HEK293 (cell line): ENCODE results near the gene PLEKHA8.

Experiments used
- CTCF ChIA-PET: fragments of 350-600 bp; formaldehyde crosslinking; extraction: SDS; loops from one replicate; lab custom pipeline; 2021; ENCODE audit warnings: antibody characterized with exemption; lab: Yijun Ruan, JAX
- POLR2A ChIA-PET: fragments of 300-600 bp; formaldehyde crosslinking; extraction: SDS; loops from one replicate; lab custom pipeline; 2020; ENCODE audit warnings: antibody characterized with exemption, inconsistent platforms; lab: Yijun Ruan, JAX
- H3K27ac ChIP-seq: fragments of 200-500 bp; sonication (Bioruptor generic); 2 replicates; pipeline ENCODE4 v1.5.1; 2014; ENCODE audit warnings: low read depth, low read length, control low read depth, inconsistent platforms; ENCODE audit errors: extremely low read depth
- H3K36me3 ChIP-seq, 2 experiments: fragments of 200-500 bp in 1 of 2; sonication (Bioruptor generic) in 1 of 2; 1 replicate in 1 of 2; 2 replicates in 1 of 2; pipeline ENCODE4 v1.5.1; 2014 to 2017; ENCODE audit warnings: inconsistent platforms in 2 of 2, low read length in 2 of 2; ENCODE audit not compliant: control insufficient read depth in 2 of 2, insufficient read depth in 1 of 2
- H3K4me1 ChIP-seq: fragments of 200-500 bp; sonication (Bioruptor generic); 2 replicates; pipeline ENCODE4 v1.5.1; 2014; ENCODE audit warnings: mild to moderate bottlenecking, low read length, inconsistent platforms; ENCODE audit not compliant: control insufficient read depth, insufficient read depth
- H3K4me3 ChIP-seq: 2 replicates; pipeline ENCODE4 v1.5.1; 2011; ENCODE audit warnings: low read depth, mild to moderate bottlenecking, control low read depth, low read length, moderate library complexity
- H3K9me3 ChIP-seq: fragments of 200-500 bp; sonication (Bioruptor generic); 2 replicates; pipeline ENCODE4 v1.5.1; 2014; ENCODE audit warnings: low read depth, low read length, inconsistent platforms; ENCODE audit not compliant: control insufficient read depth, insufficient read depth
- GFI1B ChIP-seq: fragments of 450-650 bp; formaldehyde crosslinking; IDR thresholded peaks from 2 replicates; pipeline ENCODE4 v1.5.1; 2016; ENCODE audit warnings: missing biosample characterization, missing genetic modification characterization
- KLF16 ChIP-seq: fragments of 450-650 bp; formaldehyde crosslinking; IDR thresholded peaks from 2 replicates; pipeline ENCODE4 v1.5.1; 2017; ENCODE audit warnings: missing biosample characterization, missing genetic modification characterization
- PRDM1 ChIP-seq: fragments of 450-650 bp; formaldehyde crosslinking; IDR thresholded peaks from 2 replicates; pipeline ENCODE4; 2016; ENCODE audit warnings: missing biosample characterization, missing genetic modification characterization
- SETDB1 ChIP-seq: IDR thresholded peaks from one replicate; pipeline ENCODE4 v1.6.1; 2017; ENCODE audit warnings: mild to moderate bottlenecking, low read length, moderate library complexity, mixed read lengths; ENCODE audit not compliant: insufficient read length
- SP3 ChIP-seq: fragments of 450-650 bp; formaldehyde crosslinking; IDR thresholded peaks from 2 replicates; pipeline ENCODE4 v1.5.1; 2016; ENCODE audit warnings: missing biosample characterization, missing genetic modification characterization
- YY2 ChIP-seq: fragments of 450-650 bp; formaldehyde crosslinking; IDR thresholded peaks from 2 replicates; pipeline ENCODE4 v1.5.1; 2016; ENCODE audit warnings: missing biosample characterization, missing genetic modification characterization
- ZBTB44 ChIP-seq: fragments of 450-650 bp; IDR thresholded peaks from 2 replicates; pipeline ENCODE4 v1.5.1; 2018; ENCODE audit warnings: missing biosample characterization, mild to moderate bottlenecking, missing genetic modification characterization
- ZEB2 ChIP-seq: fragments of 450-650 bp; formaldehyde crosslinking; IDR thresholded peaks from 2 replicates; pipeline ENCODE4 v1.5.1; 2016; ENCODE audit warnings: missing biosample characterization, missing genetic modification characterization
- ZFP3 ChIP-seq: fragments of 450-650 bp; formaldehyde crosslinking; IDR thresholded peaks from 2 replicates; pipeline ENCODE4 v1.5.1; 2016; ENCODE audit warnings: low read depth, missing biosample characterization, missing genetic modification characterization
- ZIC2 ChIP-seq: fragments of 450-650 bp; formaldehyde crosslinking; IDR thresholded peaks from 2 replicates; pipeline ENCODE4 v1.5.1; 2016; ENCODE audit warnings: missing biosample characterization, missing genetic modification characterization
- ZNF335 ChIP-seq: fragments of 450-650 bp; formaldehyde crosslinking; conservative IDR thresholded peaks from 2 replicates; pipeline ENCODE4 v1.5.1; 2016; ENCODE audit warnings: missing biosample characterization, missing genetic modification characterization
- ZNF449 ChIP-seq: fragments of 450-650 bp; formaldehyde crosslinking; IDR thresholded peaks from 2 replicates; pipeline ENCODE4 v1.5.1; 2017; ENCODE audit warnings: missing biosample characterization, mild to moderate bottlenecking, missing genetic modification characterization, moderate library complexity
- ZNF549 ChIP-seq: fragments of 450-650 bp; IDR thresholded peaks from 2 replicates; pipeline ENCODE4 v1.5.1; 2018; ENCODE audit warnings: missing biosample characterization, missing genetic modification characterization, mild to moderate bottlenecking, inconsistent platforms, moderate library complexity
- ZNF558 ChIP-seq: fragments of 450-650 bp; formaldehyde crosslinking; IDR thresholded peaks from 2 replicates; pipeline ENCODE4 v1.5.1; 2016; ENCODE audit warnings: missing biosample characterization, missing genetic modification characterization
- ZNF580 ChIP-seq: fragments of 450-650 bp; formaldehyde crosslinking; IDR thresholded peaks from 2 replicates; pipeline ENCODE4 v1.5.1; 2016; ENCODE audit warnings: missing biosample characterization, missing genetic modification characterization
- ZNF777 ChIP-seq: fragments of 450-650 bp; formaldehyde crosslinking; IDR thresholded peaks from 2 replicates; pipeline ENCODE4 v1.5.1; 2017; ENCODE audit warnings: missing biosample characterization, missing genetic modification characterization, borderline replicate concordance
- ZSCAN16 ChIP-seq: fragments of 450-650 bp; formaldehyde crosslinking; IDR thresholded peaks from 2 replicates; pipeline ENCODE4 v1.5.1; 2016; ENCODE audit warnings: missing biosample characterization, missing genetic modification characterization
- TF ChIP-seq, protein P1 (sequence below): fragments of 450-650 bp; formaldehyde crosslinking; IDR thresholded peaks from 2 replicates; pipeline ENCODE4 v1.5.1; 2016; ENCODE audit warnings: missing biosample characterization, missing genetic modification characterization
- TF ChIP-seq, protein P2 (sequence below): fragments of 450-650 bp; formaldehyde crosslinking; IDR thresholded peaks from 2 replicates; pipeline ENCODE4 v1.5.1; 2016; ENCODE audit warnings: missing biosample characterization, missing genetic modification characterization, borderline replicate concordance

Gene PLEKHA8

DNA sequence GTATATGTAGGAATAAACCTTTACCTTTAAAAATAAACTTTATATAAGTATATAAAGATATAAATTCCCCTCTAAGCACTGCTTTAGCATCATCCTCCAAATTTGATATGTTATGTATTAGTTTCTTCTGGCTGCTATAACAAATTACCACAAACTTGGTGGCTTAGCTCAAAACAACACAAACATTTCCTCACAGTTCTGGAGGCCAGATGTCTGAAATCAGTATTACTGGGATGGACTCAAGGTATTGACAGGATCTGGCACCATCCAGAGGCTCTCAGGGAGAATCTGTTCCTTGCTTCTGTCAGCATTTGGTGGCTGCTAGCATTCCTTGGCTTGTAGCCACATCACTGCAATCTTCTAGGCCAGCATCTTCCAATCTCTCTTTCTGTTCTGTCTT, 31.9 kb upstream of the PLEKHA8 start:
- ChIA-PET POLR2A (no interaction called here), CTCF (interaction anchor here (0.9 kb wide), 1 partner anchor 64 kb away, joined by 3 read pairs; no protein-coding TSS in a partner anchor)
- no peaks in the 10 kb centered on the region for H3K4me1 ChIP-seq
- no peak overlapping the region for H3K27ac ChIP-seq
- no peaks in the 10 kb centered on the region; a peak in 1 of 3 replicates for H3K36me3 ChIP-seq
- H3K9me3 ChIP-seq = no peaks in the 10 kb centered on the region
- TF ChIP-seq, protein P1, sequence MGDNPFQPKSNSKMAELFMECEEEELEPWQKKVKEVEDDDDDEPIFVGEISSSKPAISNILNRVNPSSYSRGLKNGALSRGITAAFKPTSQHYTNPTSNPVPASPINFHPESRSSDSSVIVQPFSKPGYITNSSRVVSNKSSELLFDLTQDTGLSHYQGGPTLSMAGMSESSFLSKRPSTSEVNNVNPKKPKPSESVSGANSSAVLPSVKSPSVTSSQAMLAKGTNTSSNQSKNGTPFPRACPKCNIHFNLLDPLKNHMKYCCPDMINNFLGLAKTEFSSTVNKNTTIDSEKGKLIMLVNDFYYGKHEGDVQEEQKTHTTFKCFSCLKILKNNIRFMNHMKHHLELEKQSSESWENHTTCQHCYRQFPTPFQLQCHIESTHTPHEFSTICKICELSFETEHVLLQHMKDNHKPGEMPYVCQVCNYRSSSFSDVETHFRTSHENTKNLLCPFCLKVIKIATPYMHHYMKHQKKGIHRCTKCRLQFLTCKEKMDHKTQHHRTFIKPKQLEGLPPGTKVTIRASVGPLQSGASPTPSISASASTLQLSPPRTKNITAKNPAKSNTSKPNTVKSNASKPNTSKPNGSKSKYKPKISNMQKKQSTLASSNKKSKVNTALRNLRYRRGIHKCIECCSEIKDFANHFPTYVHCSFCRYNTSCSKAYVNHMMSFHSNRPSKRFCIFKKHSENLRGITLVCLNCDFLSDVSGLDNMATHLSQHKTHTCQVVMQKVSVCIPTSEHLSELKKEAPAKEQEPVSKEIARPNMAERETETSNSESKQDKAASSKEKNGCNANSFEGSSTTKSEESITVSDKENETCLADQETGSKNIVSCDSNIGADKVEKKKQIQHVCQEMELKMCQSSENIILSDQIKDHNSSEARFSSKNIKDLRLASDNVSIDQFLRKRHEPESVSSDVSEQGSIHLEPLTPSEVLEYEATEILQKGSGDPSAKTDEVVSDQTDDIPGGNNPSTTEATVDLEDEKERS = peak; percentile 39; the same call in 1 of the 2 replicates
- TF ChIP-seq SETDB1 (peak; percentile 44), ZBTB44 (no peak)
- H3K4me3 ChIP-seq = no peak overlapping the region

DNA sequence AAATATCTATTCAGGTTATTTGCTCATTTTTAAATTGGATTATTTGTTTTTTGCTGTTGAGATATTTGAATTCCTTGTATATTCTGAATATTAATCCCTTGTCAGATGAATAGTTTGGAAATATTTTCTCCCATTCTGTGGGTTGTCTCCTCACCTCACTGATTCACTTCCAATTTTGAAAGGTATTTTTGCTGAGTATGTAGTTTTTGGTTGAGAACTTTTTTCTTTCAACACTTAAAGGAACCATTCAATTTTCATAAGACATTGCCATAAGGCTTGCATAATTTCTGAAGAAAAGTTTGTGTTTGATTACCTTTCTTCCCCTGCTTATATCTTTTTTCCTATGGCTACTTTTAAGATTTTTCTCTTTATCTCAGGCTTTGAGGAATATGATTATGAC, 29.7 kb upstream of the PLEKHA8 start:
- Histone ChIP-seq H3K9me3 (no peaks in the 10 kb centered on the region), H3K4me3 (no peak overlapping the region), H3K4me1 (no peaks in the 10 kb centered on the region), H3K36me3 (no peaks in the 10 kb centered on the region; a peak in 1 of 3 replicates), H3K27ac (no peak overlapping the region)
- CTCF ChIA-PET = no interaction called here
- POLR2A ChIA-PET = no interaction called here
- no peak for TF ChIP-seq GFI1B
- no peak for TF ChIP-seq ZNF449
- TF ChIP-seq ZFP3 (tag by site-specific recombination) = no peak
- no peak for TF ChIP-seq YY2

DNA sequence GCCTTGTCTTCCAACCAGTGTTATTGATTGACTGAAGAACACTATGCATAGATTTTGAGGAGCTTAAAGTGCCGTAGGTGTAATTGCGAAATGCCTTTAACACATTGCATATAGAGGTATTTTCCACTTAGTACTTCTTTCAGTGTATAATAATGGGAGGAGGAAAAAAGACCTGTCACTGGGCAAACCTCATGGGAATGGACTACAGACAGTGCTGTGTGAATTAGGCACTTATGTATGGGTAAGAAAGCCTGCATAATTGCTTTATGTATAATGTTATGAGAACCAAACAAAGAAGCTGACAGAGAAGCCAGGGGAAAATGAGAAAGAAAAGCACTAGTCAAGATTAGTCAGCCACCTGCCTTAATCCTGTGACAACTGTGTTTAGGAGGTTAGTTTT, 26.2 kb upstream of the PLEKHA8 start:
- TF ChIP-seq KLF16 = no peak
- TF ChIP-seq ZEB2 (tag by site-specific recombination) = no peak
- no peak for TF ChIP-seq ZNF335 (tag by site-specific recombination)
- no peak for TF ChIP-seq PRDM1 (tag by site-specific recombination)
- TF ChIP-seq SP3 (tag by site-specific recombination) = no peak
- no peak for TF ChIP-seq ZIC2
- no peak for TF ChIP-seq ZSCAN16 (tag by site-specific recombination)
- TF ChIP-seq, protein P2, sequence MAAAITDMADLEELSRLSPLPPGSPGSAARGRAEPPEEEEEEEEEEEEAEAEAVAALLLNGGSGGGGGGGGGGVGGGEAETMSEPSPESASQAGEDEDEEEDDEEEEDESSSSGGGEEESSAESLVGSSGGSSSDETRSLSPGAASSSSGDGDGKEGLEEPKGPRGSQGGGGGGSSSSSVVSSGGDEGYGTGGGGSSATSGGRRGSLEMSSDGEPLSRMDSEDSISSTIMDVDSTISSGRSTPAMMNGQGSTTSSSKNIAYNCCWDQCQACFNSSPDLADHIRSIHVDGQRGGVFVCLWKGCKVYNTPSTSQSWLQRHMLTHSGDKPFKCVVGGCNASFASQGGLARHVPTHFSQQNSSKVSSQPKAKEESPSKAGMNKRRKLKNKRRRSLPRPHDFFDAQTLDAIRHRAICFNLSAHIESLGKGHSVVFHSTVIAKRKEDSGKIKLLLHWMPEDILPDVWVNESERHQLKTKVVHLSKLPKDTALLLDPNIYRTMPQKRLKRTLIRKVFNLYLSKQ (tag by site-specific recombination) = no peak
- TF ChIP-seq ZNF549 (tag by site-specific recombination) = no peak
- TF ChIP-seq ZNF558 (tag by site-specific recombination) = no peak
- no peak for TF ChIP-seq ZNF580 (tag by site-specific recombination)
- TF ChIP-seq ZNF777 = no peak
- H3K4me1 ChIP-seq = peaks cover 5% of the 10 kb centered on the region; the same call in 1 of the 2 replicates
- no peaks in the 10 kb centered on the region for H3K9me3 ChIP-seq
- no peak overlapping the region for H3K4me3 ChIP-seq
- no peak overlapping the region for H3K27ac ChIP-seq
- ChIA-PET POLR2A (no interaction called here), CTCF (interaction anchor here (0.6 to 0.8 kb wide), 3 partner anchors 59 to 1122 kb away, joined by 3 to 4 read pairs (median 4); no protein-coding TSS in a partner anchor)
- no peaks in the 10 kb centered on the region for H3K36me3 ChIP-seq
